Measurements from ENCODE around the gene GHRL.

GRCh38 chr3:10253731-10254130, 39.0 kb downstream of the GHRL start:
- TF ChIP-seq CTCF (IDR thresholded peaks at IDR 0.05) (no peak), POLR2A (IDR thresholded peaks at IDR 0.05) (no peak), POLR2AphosphoS5 (IDR thresholded peaks at IDR 0.05) (no peak), EP300 (IDR thresholded peaks at IDR 0.05; ENCODE audit: low read depth) (no peak)
